ENCODE results near the gene ALS2. TPM values are rescaled to one million over a fixed set of nuclear protein-coding genes. Genes with fewer than 3 reads are reported as not detected.

ALS2 gene
- polyA plus RNA-seq, 1 donor from 2014 or later: 4.4 TPM

DNA sequence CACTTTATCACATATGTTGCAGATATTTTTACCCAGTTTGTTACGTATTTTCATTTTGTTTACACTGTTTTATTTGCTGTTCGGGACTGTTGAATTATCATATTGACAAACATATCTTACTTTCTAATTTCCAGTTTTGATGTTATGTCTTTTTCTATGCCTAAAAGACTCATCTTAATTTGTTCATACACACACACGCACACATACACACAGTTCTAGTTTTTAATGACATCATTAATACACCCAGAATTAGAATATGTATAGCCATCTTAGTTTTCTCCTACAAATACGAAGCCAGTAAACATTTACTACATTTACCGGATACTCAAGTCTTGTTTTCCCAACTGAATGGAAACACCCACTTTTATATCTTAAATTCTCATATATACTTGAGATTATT lies 29.2 kb downstream of the ALS2 start:
- H3K4me3 Mint-ChIP-seq: no peak overlapping the region
- H3K27me3 Mint-ChIP-seq: no peaks in the 10 kb centered on the region
- H3K4me1 Mint-ChIP-seq: peaks cover 0 to 2% (median 0%) of the 10 kb centered on the region in 3 donors
- peaks cover 4% of the 10 kb centered on the region for H3K36me3 Mint-ChIP-seq
- no peak overlapping the region for H3K27ac Mint-ChIP-seq
- H3K9me3 Mint-ChIP-seq: no peaks in the 10 kb centered on the region

DNA sequence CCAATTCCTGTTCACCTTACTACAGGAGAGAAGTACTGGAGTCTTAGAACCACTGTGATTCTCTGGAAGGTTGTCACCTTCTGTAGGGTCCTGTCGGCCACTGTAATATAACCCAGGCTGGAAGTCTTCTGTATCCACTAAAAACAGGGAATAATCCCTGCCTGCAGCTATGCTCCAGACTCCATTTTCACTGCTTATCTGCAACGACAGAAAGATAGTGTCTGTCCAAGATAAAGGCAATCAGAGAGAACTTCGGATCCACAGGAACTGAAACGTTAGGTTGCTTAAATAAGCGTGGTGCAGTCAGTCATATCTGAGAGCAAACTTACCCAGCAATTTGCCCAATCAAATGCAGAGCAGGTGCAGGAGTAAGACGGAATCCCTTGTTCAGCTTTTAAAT lies 34.2 kb downstream of the ALS2 start:
- H3K27ac Mint-ChIP-seq: no peak overlapping the region
- H3K9me3 Mint-ChIP-seq: no peaks in the 10 kb centered on the region
- H3K4me1 Mint-ChIP-seq: peaks cover 0 to 2% (median 0%) of the 10 kb centered on the region in 3 donors
- peaks cover 9% of the 10 kb centered on the region for H3K36me3 Mint-ChIP-seq
- H3K27me3 Mint-ChIP-seq: no peaks in the 10 kb centered on the region
- no peak overlapping the region for H3K4me3 Mint-ChIP-seq

DNA sequence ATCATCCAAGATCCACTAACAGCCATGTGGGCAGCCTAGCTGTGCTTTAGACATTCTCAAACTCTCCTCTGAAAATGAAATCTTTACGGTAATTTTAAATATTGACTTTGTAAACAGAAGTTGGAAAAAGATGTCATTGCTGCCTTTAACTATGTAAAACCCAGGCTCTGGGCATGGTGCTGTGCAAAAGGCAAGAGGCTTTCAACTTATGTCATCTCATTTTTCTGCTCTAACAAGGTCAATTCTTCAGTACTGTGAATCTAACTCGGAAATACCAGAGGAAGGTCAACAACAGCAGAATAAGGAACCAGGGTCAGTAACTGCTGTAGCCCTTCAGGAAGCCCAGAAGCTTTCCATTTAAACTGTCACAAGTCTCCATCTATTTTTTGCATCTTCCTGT lies 45.2 kb downstream of the ALS2 start:
- no peaks in the 10 kb centered on the region for H3K4me1 Mint-ChIP-seq
- H3K4me3 Mint-ChIP-seq: no peak overlapping the region
- H3K9me3 Mint-ChIP-seq: no peaks in the 10 kb centered on the region
- H3K27ac Mint-ChIP-seq: no peak overlapping the region
- H3K36me3 Mint-ChIP-seq: peaks cover 9% of the 10 kb centered on the region
- no peaks in the 10 kb centered on the region for H3K27me3 Mint-ChIP-seq

DNA sequence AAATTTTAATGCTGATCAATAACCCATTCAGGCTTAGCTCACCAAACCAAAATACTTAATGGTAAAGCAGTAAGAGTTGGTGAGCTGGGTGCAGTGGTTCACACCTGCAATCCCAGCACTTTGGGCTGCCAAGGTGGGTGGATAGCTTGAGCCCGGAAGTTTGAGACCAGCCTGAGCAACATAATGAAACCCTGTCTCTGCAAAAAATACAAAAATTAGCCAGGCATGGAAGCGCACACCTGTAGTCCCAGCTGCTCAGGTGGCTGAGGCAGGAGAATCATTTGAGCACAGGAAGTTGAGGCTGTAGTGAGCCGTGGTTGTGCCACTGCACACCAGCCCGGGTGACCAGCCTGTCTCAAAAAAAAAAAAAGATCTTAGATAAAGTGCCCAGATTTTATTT lies 46.6 kb downstream of the ALS2 start:
- Mint-ChIP-seq H3K4me1 (no peaks in the 10 kb centered on the region), H3K4me3 (no peak overlapping the region), H3K27me3 (no peaks in the 10 kb centered on the region), H3K27ac (no peak overlapping the region), H3K9me3 (no peaks in the 10 kb centered on the region), H3K36me3 (peaks cover 9% of the 10 kb centered on the region)

DNA sequence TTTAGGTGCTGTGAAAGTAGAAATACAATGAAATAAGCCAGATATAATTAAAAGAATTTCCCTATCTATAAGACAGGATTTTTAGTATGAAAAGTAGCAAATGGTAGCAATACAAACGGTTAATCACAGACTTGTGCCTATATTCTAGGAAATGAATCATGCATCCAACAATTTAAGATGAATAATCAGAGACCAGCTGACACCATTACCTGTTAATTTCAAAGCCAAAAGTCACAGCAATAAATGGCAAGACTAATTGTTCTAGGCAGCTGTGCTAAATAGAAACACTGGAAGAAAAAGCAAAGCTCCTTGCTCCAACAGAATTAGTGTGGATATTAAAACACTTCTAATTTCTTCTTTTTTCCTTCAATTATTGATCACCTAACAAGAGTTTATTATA lies 47.2 kb downstream of the ALS2 start:
- H3K4me1 Mint-ChIP-seq: no peaks in the 10 kb centered on the region

DNA sequence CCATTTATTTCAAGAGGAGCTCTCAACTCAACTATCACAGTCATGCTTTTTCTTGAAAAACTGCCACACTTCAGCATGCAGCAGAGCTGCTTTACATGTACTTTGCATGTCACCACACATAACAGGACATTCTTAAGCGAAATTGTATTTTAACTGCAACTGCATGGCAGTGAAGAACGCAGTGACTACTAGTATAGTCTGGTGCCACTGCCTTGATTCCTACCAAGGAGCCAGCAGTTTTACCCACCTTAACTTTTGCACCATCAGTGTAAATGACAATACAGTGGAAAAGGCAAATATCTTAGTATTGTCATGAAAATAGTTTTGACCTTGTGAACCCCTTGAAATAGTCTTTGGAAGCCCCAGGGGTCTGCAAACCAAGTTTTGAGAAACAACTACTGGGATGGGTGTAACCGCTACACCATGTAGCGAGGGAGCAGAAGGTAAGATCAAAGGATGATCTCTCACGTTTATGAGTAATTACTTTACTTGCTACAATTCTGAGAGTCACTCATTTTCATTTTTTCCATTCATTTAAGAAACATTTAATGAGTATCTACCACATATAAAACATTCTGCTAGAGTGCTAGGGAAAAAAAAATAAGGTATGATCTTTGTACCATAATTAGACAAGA lies 50.0 kb downstream of the ALS2 start:
- Mint-ChIP-seq H3K9me3 (no peaks in the 10 kb centered on the region), H3K4me3 (no peak overlapping the region), H3K36me3 (peaks cover 16% of the 10 kb centered on the region), H3K27ac (no peak overlapping the region), H3K4me1 (no peaks in the 10 kb centered on the region), H3K27me3 (no peaks in the 10 kb centered on the region)

More for the DNA sequence above, 47.2 kb downstream of the ALS2 start:
- peaks cover 9% of the 10 kb centered on the region for H3K36me3 Mint-ChIP-seq
- H3K9me3 Mint-ChIP-seq: no peaks in the 10 kb centered on the region
- no peak overlapping the region for H3K27ac Mint-ChIP-seq
- no peak overlapping the region for H3K4me3 Mint-ChIP-seq
- H3K27me3 Mint-ChIP-seq: no peaks in the 10 kb centered on the region

DNA sequence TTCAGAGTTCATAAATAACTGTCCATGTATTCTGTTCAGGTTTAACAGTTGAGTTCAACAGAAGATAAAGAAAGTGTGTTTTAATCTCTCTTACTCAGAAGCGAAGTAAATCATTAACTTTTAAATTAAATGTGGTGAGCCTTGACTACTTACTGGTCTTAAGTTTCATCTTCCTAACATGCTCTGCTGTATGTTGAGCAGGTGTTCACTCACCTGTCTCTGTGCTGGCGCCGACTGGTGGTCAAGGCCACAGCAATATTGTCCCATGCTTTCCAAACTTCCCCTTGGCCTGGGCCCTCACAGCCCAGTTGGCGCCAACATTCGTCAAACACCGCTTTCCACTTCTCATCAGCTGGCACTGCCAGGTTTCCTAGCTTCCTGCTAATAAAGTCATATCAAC lies 65.3 kb downstream of the ALS2 start:
- H3K27ac Mint-ChIP-seq: no peak overlapping the region
- H3K4me1 Mint-ChIP-seq: no peaks in the 10 kb centered on the region
- no peaks in the 10 kb centered on the region for H3K9me3 Mint-ChIP-seq
- no peaks in the 10 kb centered on the region for H3K27me3 Mint-ChIP-seq
- H3K36me3 Mint-ChIP-seq: peaks cover 20% of the 10 kb centered on the region
- H3K4me3 Mint-ChIP-seq: no peak overlapping the region

DNA sequence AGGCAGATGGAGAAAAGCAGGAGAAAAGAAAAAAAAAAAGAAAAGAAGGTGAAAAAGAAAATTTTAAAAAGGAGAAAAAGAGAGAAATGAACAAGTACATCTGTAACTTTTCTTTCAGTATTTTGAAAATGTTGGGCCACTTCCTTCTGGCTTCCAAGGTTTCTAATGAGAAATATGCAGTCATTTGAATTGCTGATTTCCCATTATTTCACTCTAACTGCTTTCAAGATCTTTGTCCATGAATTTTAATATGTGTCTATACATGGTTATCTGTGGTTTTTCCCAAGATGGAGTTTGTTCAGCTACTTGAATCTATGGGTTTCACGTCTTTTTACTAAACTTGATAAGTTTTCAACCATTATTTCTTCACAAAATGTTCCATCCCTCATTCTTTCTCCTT lies 68.0 kb downstream of the ALS2 start:
- H3K9me3 Mint-ChIP-seq: no peaks in the 10 kb centered on the region
- no peaks in the 10 kb centered on the region for H3K4me1 Mint-ChIP-seq
- H3K27me3 Mint-ChIP-seq: no peaks in the 10 kb centered on the region
- no peak overlapping the region for H3K4me3 Mint-ChIP-seq
- no peak overlapping the region for H3K27ac Mint-ChIP-seq
- peaks cover 24% of the 10 kb centered on the region for H3K36me3 Mint-ChIP-seq

DNA sequence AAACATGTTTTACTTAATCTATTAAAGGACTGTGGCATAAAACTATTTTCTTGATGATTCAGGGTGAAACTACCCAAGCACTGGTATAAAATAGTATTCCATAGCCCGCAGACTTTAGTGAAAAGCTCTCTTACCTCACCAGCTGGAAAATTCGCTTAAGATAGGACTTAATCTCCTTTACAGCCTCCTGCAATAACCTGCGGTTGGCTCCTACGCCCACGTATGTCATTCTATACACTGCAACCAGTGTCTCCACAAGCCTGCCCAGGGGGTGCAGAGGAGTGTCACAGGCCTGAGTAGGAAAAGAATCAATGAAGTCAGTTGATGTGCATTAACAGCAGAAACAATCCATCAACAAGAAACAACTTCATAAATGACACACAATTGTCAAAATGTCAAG lies 71.0 kb downstream of the ALS2 start:
- Mint-ChIP-seq H3K4me1 (no peaks in the 10 kb centered on the region), H3K36me3 (peaks cover 26% of the 10 kb centered on the region), H3K27me3 (no peaks in the 10 kb centered on the region), H3K27ac (no peak overlapping the region), H3K9me3 (no peaks in the 10 kb centered on the region), H3K4me3 (no peak overlapping the region)

DNA sequence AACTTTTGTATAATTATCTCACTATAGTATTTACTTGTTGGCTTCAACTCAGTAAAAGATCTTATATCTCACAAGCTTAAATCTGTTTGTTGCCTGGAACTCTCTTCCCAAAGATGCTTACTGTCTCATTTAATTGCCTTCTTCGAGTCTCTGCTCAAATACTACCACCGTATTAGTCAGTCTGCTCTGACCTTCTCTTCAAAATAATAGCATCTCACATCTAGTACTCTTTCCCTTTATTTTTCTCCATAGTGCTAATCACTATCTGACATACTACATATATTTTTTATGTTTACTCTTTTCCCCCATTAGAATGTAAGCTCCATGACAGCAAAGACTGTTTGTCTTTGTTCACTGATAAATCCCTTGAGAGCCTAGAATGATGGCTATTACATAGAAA lies 71.7 kb downstream of the ALS2 start:
- Mint-ChIP-seq H3K9me3 (no peaks in the 10 kb centered on the region), H3K4me1 (no peaks in the 10 kb centered on the region), H3K27ac (no peak overlapping the region), H3K36me3 (peaks cover 30% of the 10 kb centered on the region), H3K27me3 (no peaks in the 10 kb centered on the region), H3K4me3 (no peak overlapping the region)

DNA sequence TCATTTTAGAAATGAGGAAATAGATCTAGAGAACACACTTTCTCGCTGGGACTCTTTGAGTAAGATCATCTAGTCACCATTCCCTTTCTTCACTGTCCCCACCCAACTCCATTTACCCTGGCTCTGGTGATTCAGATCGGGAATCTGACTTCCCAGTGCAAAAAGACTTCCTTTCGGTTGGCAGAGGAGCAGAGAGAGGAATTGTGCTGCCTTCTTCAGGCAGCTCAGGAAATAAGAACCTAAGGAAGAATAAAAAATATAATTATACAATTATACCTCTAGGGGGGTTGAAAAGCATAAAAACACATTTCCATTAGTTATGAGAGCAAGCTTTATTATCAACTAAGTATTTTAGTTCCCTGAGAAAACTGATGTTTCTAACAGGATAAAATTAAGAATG lies 73.0 kb downstream of the ALS2 start:
- Mint-ChIP-seq H3K27me3 (no peaks in the 10 kb centered on the region), H3K36me3 (peaks cover 32% of the 10 kb centered on the region), H3K9me3 (no peaks in the 10 kb centered on the region), H3K27ac (no peak overlapping the region), H3K4me1 (no peaks in the 10 kb centered on the region), H3K4me3 (no peak overlapping the region)

DNA sequence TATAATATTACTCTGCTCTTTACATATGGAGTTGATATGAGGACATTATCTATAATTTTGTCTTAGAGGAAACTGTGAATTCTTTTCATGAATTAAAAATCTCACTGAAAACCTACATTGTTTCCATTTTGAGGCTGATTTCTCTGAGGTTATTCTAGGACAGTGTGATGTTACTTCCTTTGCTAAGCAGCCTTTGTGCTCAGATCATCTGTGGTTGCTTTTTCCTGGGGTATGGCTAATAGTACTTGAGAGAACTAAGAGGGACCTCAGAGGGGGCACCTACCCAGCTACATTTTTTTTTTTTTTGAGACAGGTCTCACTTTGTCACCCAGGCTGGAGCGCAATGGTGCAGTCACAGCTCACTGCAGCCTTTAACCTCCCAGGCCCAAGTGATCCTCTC lies 73.6 kb downstream of the ALS2 start:
- Mint-ChIP-seq H3K9me3 (no peaks in the 10 kb centered on the region), H3K36me3 (peaks cover 32% of the 10 kb centered on the region), H3K27me3 (no peaks in the 10 kb centered on the region)

DNA sequence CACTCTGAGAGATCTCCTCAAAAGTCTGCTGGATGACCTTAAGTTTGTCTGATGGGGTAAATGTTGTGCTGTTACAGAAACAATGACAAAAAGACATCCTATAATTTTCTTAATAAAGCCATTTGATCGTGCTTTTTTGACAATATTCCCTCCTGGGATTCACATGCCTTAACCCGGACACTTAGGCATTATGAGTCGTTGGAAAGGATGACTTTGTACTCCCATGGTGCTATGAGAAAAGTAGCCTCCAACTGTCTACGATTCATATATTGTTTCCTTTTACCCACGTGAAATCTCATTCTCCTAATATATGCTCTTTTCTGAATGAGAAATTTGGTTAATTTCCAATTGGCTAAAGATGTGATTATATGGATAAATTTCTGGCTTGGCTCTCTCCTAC lies 76.2 kb downstream of the ALS2 start:
- Mint-ChIP-seq H3K27me3 (no peaks in the 10 kb centered on the region), H3K9me3 (no peaks in the 10 kb centered on the region), H3K4me1 (no peaks in the 10 kb centered on the region), H3K27ac (no peak overlapping the region), H3K4me3 (no peak overlapping the region), H3K36me3 (peaks cover 30% of the 10 kb centered on the region)

More for the DNA sequence above, 73.6 kb downstream of the ALS2 start:
- no peak overlapping the region for H3K27ac Mint-ChIP-seq
- no peaks in the 10 kb centered on the region for H3K4me1 Mint-ChIP-seq
- no peak overlapping the region for H3K4me3 Mint-ChIP-seq

DNA sequence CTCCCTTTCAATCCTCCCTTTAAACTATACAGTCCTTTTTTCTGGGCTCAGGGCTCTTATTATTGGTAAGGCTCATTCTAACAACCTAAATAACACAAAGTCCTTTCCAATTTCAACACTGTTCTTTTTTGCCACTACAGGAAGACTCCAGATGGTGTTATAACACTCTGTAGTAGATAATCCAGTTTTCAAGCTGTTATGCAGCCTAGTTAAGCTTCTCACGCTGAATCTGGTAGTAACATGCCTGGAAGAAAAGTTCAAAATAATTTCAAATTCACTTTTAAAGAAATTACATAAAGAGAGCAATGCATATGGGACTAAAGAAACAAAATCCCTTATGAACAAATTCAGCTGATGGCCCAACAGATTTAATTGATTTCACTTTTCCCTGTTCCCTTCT lies 79.1 kb downstream of the ALS2 start:
- Mint-ChIP-seq H3K4me3 (no peak overlapping the region), H3K4me1 (no peaks in the 10 kb centered on the region), H3K27me3 (no peaks in the 10 kb centered on the region), H3K27ac (no peak overlapping the region), H3K36me3 (peaks cover 18% of the 10 kb centered on the region), H3K9me3 (no peaks in the 10 kb centered on the region)

DNA sequence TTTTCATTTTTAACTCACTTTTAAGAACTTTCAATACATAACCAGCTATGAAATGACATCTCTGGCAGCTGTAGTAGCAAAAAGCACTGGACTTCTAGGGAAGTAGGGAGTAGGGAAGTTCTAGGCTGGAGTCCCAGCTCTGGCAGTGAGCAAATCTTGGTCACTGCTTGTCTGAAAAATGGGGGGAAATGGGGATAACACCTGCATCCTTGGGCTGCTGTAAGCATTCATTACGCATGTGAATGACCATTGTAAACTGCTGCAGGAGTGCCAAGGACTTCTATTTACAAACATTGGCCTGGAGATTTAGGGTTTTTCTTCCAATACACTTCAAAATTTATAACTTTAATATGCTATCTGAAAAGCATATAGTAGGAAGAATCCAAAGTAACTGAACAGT lies 81.3 kb downstream of the ALS2 start:
- Mint-ChIP-seq H3K4me3 (no peak overlapping the region), H3K4me1 (no peaks in the 10 kb centered on the region), H3K9me3 (no peaks in the 10 kb centered on the region), H3K27ac (no peak overlapping the region), H3K36me3 (peaks cover 11% of the 10 kb centered on the region), H3K27me3 (no peaks in the 10 kb centered on the region)

DNA sequence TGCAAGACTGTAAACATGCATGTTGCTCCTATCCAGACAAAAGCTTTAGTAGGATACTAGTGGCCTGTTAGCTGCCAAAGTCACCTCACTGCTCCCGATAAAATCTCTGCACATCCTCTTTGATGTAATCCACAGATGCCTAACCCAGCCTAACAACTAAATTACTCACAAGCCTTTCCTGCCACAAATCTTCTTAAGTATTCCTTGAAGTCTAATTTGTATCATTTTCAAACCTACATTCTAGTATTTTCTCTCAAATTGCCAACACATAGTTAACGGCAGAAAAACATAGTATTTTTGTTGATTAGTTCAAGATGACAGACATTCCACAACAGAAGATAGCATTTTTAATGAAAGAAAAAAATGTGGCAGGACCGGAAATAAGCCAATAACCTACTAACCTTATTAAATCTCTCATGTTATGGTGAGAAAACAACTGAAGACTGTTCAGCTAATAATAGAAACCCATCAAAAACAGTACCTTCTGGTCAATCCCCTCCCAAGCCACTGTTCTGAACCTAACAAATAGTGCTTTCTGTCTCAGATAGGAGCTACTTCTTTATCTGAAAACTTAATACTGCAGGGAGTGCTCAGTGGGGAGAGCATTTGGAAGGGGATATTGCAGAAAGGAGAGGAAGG lies 82.0 kb downstream of the ALS2 start, which contains the start of gene MPP4:
Gene MPP4 (minus strand): TSS at position 57 of the 639 bp plus-strand sequence. CDS start 4,690 bp downstream, outside the sequence.
- Mint-ChIP-seq H3K9me3 (no peaks in the 10 kb centered on the region), H3K27me3 (no peaks in the 10 kb centered on the region), H3K4me1 (no peaks in the 10 kb centered on the region), H3K36me3 (peaks cover 11% of the 10 kb centered on the region), H3K4me3 (no peak within 1 kb of the TSS), H3K27ac (no peak within 1 kb of the TSS)
